ENCODE data around the gene USP35.
A peak's percentile ranks its signal among the peaks of the same experiment; 100 is the strongest.
"Not testable (repeated sequence)": the region's sequence is repeated elsewhere in the genome, so short reads cannot be mapped to it uniquely, and the experiment has no call there.

Gene USP35

DNA sequence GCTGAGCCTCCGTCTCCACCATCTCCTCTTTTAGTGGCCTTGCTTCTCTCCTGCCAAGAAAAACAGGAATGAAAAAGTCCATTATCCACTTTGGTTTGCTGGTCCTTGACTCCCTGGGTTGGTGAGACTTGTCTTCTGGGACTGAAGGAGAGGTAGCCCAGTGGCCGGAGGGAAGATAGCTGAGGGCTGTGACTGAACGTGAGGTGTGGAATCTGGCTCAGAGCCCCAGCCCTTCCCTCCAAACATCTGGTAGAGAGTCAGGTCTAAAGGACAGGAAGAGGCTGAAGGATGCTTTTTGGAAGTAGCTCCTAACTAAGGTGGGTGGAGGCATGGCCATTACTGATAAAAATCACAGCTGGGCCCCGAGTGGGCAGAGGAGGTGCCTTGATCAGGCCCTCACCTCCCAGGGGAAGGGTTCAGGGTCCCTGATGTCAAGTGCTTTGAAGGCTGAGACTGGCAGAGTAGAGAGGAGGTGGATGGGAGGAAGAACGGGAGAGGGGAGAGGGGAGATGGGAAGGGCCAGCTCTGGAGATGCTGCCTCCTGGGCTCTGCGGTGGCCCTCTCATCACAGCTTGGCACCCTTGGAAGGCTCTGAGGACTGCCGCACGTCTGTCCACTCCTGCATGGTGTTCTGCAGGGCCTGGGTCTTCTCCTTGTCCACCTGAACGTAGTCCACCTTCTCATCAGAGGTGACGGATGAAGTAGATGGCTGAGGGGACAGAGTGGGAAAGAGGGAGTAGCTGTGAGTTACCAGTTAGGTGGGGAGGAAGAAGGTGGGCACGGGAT lies 30.2 kb downstream of the USP35 start:
- DNase-seq, result peak in 1 of 2 experiments; percentile 10

DNA sequence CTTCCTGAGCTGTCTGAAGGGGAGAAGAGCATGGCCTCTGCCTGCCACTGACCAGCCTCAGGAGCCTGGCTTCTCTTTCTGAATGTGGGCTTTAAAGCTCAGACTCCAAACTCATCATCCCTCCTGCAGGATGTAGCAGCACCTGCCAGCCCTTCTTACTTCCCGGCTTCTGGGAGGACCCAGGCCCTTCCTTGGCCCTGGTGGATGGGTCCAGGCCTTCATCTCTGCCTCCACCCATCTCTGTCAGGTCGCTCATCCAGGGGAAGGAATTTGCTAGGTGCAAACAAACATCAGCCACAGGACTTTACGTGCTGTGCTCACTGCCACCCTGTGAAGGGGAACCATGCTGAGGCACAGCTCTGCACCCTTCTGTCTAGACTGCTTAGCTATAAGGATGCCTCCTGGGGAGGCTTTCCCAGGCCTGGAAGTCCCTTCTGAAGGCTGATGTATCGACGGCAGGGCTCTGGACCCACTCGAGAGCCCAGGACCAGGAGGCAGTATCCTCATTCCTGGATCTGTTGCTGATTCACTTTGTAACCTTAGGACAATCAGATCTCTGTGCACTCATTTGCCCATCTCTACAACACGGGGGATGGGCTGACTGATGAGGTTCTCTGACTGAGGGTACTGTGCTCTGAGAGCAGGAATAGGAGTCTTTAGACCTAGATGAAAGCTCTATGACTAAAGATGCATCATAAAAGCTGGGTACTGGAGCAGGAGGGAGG lies 30.9 kb downstream of the USP35 start:
- peak; percentile 16 to 17 for DNase-seq

GRCh38 chr11:78220218-78221157 lies 31.8 kb downstream of the USP35 start:
- peak; percentile 18 to 24 for DNase-seq

DNA sequence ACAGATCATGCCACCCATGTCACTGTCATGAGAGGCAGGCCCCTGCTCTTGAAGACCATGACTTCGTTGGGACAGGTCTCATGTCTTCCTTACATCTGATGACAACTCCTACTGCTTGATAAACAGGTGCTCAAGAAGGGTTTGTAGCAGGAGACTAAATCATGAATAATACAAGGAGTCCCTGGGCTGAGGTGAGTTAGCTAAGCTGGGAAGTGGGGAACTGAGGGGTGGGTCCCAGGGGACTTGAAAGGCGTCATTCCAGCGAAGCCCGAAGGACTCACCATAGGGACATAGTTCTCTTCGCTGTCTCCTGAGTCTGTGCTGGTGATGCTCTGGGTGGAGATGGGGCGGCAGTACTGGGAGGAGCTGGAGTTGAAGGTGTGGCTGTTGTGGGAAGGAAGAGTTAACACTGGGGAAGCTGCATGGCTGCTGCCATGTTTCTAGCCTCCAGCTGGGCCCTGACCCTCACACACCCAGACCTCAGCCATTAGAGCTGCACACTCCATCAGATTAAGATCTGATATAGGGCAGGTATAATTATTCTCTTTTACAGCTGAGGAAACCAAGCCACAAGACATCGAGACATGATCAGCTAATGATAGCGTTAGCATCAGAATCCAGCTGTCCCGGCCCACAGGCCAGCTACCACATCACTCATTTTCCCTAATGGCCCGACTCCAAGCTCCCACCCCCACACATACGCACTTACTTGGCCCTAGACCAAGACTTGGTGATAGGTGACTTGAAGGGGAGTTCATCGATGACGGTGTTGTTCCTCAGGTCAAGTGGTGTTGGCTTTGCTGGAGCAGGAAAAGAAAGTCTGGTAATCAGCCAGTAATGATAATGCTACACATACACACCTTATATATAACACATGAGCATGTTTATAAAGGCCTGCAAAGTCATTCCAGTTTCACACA lies 32.9 kb downstream of the USP35 start:
- peak in 1 of 2 experiments; percentile 6 for DNase-seq

DNA sequence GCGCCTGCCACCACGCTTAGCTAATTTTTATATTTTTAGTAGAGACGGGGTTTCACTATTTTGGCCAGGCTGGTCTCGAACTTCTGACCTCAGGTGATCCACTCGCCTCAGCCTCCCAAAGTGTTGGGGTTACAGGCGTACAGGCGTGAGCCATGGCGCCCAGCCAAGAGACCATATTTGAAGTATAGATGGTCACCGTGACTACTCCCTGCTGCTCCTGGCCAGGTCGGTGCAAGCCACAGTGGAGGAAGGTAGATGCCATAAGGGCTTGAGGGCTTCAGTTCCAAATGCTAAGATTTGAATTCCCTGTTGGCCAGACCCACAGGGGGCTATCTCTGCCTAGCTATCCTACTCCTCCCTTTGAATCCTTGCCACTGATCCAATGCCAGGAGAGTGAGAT lies 34.0 kb downstream of the USP35 start:
- DNase-seq, result peak in 1 of 2 experiments; percentile 7

- DNase-seq, result peak in 1 of 2 experiments; percentile 4
Observed at GRCh38 chr11:78223320-78223954, 34.7 kb downstream of the USP35 start.

DNA sequence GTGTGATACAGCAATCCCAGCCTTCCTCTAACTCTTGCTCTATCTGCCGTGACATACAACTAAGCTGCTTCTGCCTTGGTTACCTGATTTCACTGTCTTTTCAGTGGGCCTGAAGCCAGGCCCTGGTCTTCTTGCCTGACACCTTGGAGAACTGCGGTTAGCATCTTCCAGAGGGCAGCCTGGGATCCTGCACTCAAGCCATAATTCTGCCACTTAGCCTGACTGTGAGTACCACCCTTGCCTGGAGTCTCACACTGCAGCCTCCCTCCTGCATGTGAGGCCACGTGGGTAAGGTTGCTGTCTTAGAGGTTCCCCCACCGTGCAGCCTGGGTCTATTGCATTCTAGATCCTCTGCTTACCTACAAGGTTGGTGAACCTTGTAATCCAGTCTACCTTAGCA lies 35.8 kb downstream of the USP35 start:
- DNase-seq, result no peak

DNA sequence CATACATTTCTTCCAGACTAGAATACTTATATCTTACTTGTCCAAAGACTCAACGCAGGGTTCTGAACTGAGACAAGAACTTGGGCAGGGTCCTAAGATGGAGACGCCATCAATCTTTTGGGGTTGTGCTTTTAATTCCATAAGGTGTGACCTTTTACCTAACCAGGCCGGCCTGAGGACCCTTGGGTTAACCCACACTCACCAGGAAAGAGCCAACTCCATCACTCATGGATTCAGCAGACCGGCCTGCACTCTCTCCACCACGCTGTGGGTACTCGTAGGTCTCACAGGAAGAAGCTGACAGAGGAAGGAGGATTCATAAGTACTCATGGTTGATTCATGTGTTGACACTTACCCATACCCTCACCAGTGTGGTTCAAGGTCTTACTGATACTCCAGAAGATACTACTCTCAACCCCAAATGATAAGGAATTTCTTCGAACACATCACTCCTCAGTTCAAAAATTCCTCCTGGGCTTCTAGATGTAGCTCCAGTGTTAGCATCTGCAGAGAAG lies 36.2 kb downstream of the USP35 start:
- no peak for DNase-seq

DNA sequence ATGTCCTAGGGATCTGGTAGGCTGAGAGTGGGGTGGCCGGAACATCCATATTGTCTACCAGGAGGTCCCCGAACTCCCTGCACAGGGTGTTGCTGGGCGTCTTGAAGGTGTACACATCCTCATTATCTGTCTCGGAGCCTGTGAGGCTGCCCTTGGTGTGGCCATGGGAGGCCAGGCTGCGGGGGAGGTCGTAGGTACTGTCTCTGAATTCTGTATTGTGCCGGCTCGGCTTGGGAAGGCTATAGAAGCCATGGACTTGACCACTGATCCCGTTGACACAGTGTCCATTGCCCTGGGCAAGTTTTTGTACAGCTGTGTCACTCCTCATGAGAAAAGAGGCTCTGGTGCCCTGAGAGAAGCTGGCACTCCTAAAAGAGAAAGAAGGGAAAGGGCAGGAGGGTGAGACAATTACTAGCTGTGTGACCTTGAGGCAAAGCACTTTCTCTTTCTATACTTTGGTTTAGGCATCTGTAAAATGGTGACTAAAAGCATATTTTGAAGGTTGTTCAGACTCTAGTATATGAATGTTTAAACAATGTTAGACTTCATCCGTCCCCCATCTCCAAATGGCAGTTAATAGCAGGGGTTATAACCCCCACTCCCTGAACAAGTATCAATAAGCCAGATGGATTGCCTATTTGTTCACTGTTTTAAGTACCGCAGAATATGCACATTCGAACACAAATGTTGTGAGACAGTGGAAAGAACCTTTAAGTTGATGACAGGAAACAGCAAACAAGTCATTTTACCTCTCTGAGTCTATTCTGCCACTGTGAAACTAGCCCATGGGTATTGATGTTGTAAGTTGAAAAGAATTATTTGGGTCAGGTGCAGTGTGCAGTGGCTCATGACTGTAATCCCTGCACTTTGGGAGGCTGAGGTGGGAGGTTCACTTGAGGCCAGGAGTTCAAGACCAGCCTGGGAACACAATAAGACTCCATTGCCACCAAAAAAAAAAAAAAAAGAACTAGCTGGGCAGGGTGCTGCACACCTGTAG lies 38.3 kb downstream of the USP35 start:
- DNase-seq, result no peak

GRCh38 chr11:78227921-78228320 lies 39.2 kb downstream of the USP35 start:
- DNase-seq, result no peak

DNA sequence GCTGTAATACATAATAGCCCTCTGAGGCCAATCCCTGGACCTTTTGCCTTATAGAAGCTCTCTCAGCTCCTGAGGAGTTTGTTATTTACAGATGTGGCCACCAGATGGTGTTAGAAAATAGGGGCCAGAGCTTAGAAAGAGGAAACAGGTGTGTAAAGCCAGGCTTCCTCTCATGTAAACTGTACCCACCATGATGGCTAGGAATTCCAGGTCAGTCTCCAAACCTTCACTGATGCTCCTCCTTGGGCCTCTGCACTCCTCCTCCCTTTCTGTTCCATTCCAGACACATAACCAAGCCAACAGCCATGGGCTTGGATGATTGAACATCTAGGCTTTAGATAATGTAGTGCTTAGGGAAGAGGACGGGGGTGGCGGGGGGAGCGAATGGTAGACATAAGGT lies 39.7 kb downstream of the USP35 start:
- no peak for DNase-seq

DNA sequence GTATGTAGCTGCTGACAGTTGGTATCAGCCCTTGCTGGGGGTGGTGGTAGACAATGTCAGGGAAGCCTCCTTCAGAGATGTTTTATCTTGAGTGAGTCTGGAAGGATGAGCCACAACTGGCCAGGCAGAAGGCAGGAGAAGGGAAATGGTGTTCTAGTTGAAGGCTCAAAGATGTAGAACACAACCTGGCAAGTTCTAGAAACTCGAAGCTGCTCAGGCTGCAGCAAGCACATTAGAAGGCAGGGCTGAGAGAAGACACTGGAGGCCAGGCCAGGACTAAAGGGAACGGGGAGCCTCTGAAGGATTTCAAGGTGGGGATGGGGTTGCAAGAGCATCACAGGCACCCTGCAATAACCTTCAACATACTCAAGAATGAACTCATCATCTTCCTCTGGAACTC lies 40.4 kb downstream of the USP35 start:
- no peak for DNase-seq

- DNase-seq, result no peak
Observed at GRCh38 chr11:78230161-78230877, 41.6 kb downstream of the USP35 start.

- no peak for DNase-seq
Observed at GRCh38 chr11:78231962-78232501, 43.3 kb downstream of the USP35 start.

- not testable (repeated sequence) for DNase-seq
Observed at GRCh38 chr11:78233046-78233445, 44.3 kb downstream of the USP35 start.

DNA sequence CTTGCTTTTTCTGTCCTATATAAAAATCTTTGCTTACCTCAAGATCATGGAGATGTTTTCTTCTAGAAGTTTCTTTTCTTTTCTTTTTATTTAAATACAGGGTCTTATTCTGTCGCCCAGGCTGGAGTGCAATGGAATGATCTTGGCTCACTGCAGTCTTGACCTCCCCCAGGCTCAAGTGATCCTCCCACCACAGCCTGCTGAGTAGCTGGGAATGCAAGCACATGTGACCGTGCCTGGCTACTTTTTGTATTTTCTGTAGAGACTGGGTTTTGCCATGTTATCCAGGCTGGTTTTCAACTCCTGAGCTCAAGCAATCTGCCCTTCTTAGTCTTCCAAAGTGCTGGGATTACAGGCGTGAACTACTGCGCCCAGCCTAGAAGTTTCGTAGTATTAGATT lies 45.3 kb downstream of the USP35 start:
- DNase-seq, result no peak

DNA sequence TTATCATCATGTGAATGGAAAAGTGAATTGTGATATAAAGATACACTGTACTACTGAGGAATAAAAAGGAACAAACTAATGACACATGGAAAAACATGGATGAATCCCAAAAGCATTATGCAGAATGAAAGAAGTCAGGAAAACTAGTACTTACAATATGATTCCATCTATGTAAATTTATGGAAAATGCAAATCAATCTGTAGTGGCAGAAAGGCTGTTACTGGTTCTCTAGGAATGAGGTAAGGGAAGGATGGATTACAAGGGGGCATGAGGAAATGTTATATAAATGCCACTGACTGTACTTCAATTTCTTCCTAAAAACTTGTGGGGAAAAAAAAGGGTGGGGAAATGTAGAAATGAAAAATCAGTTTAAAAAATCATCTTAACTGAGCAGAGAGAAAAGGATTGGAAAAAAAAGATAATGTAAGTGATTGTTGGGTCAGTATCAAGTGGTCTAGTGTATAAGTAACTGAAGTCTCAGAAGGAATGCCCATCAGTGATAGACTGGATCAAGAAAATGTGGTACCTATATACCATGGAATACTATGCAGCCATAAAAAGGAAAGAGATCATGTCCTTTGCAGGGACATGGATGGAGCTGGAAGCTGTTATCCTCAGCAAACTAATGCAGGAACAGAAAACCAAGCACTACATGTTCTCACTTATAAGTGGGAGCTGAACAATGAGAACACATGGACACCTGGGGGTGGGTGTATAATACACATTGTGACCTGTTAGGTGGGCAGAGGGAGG lies 48.8 kb downstream of the USP35 start:
- DNase-seq, result no peak

- no peak for DNase-seq
Observed at GRCh38 chr11:78239781-78240180, 51.1 kb downstream of the USP35 start.
